NCI-H1048 (cell line): ENCODE data around the gene DNM3.

Source experiments
- DNase-seq: peaks from one replicate; lab custom pipeline; 2025; lab: John Stamatoyannopoulos, UW

Gene DNM3

GRCh38 chr1:172395576-172395975 lies 554.3 kb downstream of the DNM3 start:
- no peak for DNase-seq

GRCh38 chr1:172397221-172397620 lies 555.9 kb downstream of the DNM3 start:
- no peak for DNase-seq

GRCh38 chr1:172397633-172398032 lies 556.3 kb downstream of the DNM3 start:
- no peak for DNase-seq

- DNase-seq = no peak
These were observed 556.9 kb downstream of the DNM3 start for GRCh38 chr1:172398193-172398592.

GRCh38 chr1:172398970-172399755 lies 557.9 kb downstream of the DNM3 start:
- DNase-seq = peak; percentile 90

- no peak for DNase-seq
These were observed 558.7 kb downstream of the DNM3 start for GRCh38 chr1:172399756-172400721.

- DNase-seq = no peak
These were observed 559.4 kb downstream of the DNM3 start for GRCh38 chr1:172400722-172401105.

GRCh38 chr1:172401477-172401876 lies 560.2 kb downstream of the DNM3 start:
- no peak for DNase-seq

- DNase-seq = no peak
These were observed 560.6 kb downstream of the DNM3 start for GRCh38 chr1:172401892-172402291.

- DNase-seq = no peak
These were observed 561.7 kb downstream of the DNM3 start for GRCh38 chr1:172402878-172403569.

- DNase-seq = no peak
These were observed 562.8 kb downstream of the DNM3 start for GRCh38 chr1:172404121-172404520.

- no peak for DNase-seq
These were observed 564.6 kb downstream of the DNM3 start for GRCh38 chr1:172405912-172406311.

GRCh38 chr1:172406968-172407367 lies 565.7 kb downstream of the DNM3 start:
- no peak for DNase-seq

GRCh38 chr1:172408958-172409357 lies 567.7 kb downstream of the DNM3 start:
- no peak for DNase-seq

- DNase-seq = no peak
These were observed 568.7 kb downstream of the DNM3 start for GRCh38 chr1:172410027-172410426.

- DNase-seq = no peak
These were observed 570.6 kb downstream of the DNM3 start for GRCh38 chr1:172411791-172412338.

GRCh38 chr1:172414331-172414730 lies 573.0 kb downstream of the DNM3 start:
- no peak for DNase-seq

- DNase-seq = no peak
These were observed 575.3 kb downstream of the DNM3 start for GRCh38 chr1:172416496-172417035.

GRCh38 chr1:172417557-172417956 lies 576.3 kb downstream of the DNM3 start:
- no peak for DNase-seq

GRCh38 chr1:172420385-172420784 lies 579.1 kb downstream of the DNM3 start, which contains the start of gene C1orf105:
TSS of gene C1orf105 (plus strand) at chr1:172420685. CDS start at chr1:172420886, 201 bp downstream.
- no peak for DNase-seq

GRCh38 chr1:172421974-172422604 lies 580.8 kb downstream of the DNM3 start:
- DNase-seq = no peak
